Measurements from ENCODE around the gene IFT81. TPM values are rescaled to one million over a fixed set of nuclear protein-coding genes. Genes with fewer than 3 reads are reported as not detected.
A peak's percentile ranks its signal among the peaks of the same experiment; 100 is the strongest.

Gene IFT81
- total and polyA plus RNA-seq, 2 of the 13 experiments (the other 11 are each of a cell fraction or from before 2014, with no cell fraction given), result 4.2 to 13.0 TPM

GRCh38 chr12:110079477-110080400 lies 44.4 kb upstream of the IFT81 start (continued):
- no peak for TF ChIP-seq CREB3 (CRISPR knock-in tag; IDR thresholded peaks at IDR 0.05)
- peak; percentile 45; the same call in 1 of the 2 replicates for TF ChIP-seq POLR2AphosphoS5 (IDR thresholded peaks at IDR 0.05; ENCODE audit: low read depth, low read length)
- TF ChIP-seq ZHX2 (IDR thresholded peaks at IDR 0.05; ENCODE audit: low read depth), result 0 out of 2 replicates have a peak, but pooled peaks have one; percentile 41
- no peak for TF ChIP-seq ZHX2 (CRISPR knock-in tag; IDR thresholded peaks at IDR 0.05; ENCODE audit: borderline replicate concordance)
- TF ChIP-seq ATF1 (CRISPR knock-in tag; IDR thresholded peaks at IDR 0.05), result peak; percentile 54; the same call in 1 of the 2 replicates
- no peak for TF ChIP-seq ZNF10 (CRISPR knock-in tag; IDR thresholded peaks at IDR 0.05; ENCODE audit: borderline replicate concordance, low read depth)
- TF ChIP-seq ZNF207 (IDR thresholded peaks at IDR 0.05; ENCODE audit: borderline replicate concordance), result no peak
- no peak; the same call in 1 of the 2 replicates for TF ChIP-seq YEATS2 (CRISPR knock-in tag; IDR thresholded peaks at IDR 0.05; ENCODE audit: borderline replicate concordance)
- no peak for TF ChIP-seq ATF3 (CRISPR knock-in tag; IDR thresholded peaks at IDR 0.05)
- peak; percentile 82 for TF ChIP-seq DMAP1 (CRISPR knock-in tag; IDR thresholded peaks at IDR 0.05)
- no peak for TF ChIP-seq E2F2 (CRISPR knock-in tag; IDR thresholded peaks at IDR 0.05; ENCODE audit: borderline replicate concordance)
- TF ChIP-seq PCBP1 (IDR thresholded peaks at IDR 0.05; ENCODE audit: borderline replicate concordance, low read depth, low read length), result no peak
- no peak for TF ChIP-seq ZNF44 (CRISPR knock-in tag; IDR thresholded peaks at IDR 0.05)
- no peak for TF ChIP-seq ZFAT (CRISPR knock-in tag; conservative IDR thresholded peaks at IDR 0.05)
- peak; percentile 79; the same call in 1 of the 2 replicates for TF ChIP-seq TOPORS (CRISPR knock-in tag; IDR thresholded peaks at IDR 0.05)
- TF ChIP-seq ZNF619 (CRISPR knock-in tag; IDR thresholded peaks at IDR 0.05), result no peak
- TF ChIP-seq GTF3A (CRISPR knock-in tag; conservative IDR thresholded peaks at IDR 0.05), result no peak
- no peak for TF ChIP-seq ATF5 (CRISPR knock-in tag; IDR thresholded peaks at IDR 0.05; ENCODE audit: low read depth)
- TF ChIP-seq GABPA (IDR thresholded peaks at IDR 0.05; ENCODE audit: low read depth, low read length), result no peak
- TF ChIP-seq GABPA (CRISPR knock-in tag; IDR thresholded peaks at IDR 0.05; ENCODE audit: low read depth), result peak; percentile 82
- 0 out of 2 replicates have a peak, but pooled peaks have one; percentile 60 for TF ChIP-seq LCORL (IDR thresholded peaks at IDR 0.05)
- peak; percentile 69; the same call in 1 of the 2 replicates for TF ChIP-seq LCORL (CRISPR knock-in tag; IDR thresholded peaks at IDR 0.05)

All from HepG2 (cell line).